Dedifferentiated amniotic fluid mesenchymal stem cell (primary cell): ENCODE results near the gene CTAGE8.
"Not testable (repeated sequence)": the region's sequence is repeated elsewhere in the genome, so short reads cannot be mapped to it uniquely, and the experiment has no call there.

Source experiments
- DNase-seq: peaks from one replicate; pipeline ENCODE4 v3.0.0-alpha.2; 2016; ENCODE audit errors: extremely low spot score

CTAGE8 gene, protein sequence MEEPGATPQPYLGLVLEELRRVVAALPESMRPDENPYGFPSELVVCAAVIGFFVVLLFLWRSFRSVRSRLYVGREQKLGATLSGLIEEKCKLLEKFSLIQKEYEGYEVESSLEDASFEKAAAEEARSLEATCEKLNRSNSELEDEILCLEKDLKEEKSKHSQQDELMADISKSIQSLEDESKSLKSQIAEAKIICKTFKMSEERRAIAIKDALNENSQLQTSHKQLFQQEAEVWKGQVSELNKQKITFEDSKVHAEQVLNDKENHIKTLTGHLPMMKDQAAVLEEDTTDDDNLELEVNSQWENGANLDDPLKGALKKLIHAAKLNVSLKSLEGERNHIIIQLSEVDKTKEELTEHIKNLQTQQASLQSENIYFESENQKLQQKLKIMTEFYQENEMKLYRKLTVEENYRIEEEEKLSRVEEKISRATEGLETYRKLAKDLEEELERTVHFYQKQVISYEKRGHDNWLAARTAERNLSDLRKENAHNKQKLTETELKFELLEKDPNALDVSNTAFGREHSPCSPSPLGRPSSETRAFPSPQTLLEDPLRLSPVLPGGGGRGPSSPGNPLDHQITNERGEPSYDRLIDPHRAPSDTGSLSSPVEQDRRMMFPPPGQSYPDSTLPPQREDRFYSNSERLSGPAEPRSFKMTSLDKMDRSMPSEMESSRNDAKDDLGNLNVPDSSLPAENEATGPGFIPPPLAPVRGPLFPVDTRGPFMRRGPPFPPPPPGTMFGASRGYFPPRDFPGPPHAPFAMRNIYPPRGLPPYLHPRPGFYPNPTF

GRCh38 chr7:144269188-144269587, at the start of gene CTAGE8:
Gene CTAGE8, minus strand, starts transcription at chr7:144269288. Its CDS starts 38 bp downstream, at chr7:144269250.
- not testable (repeated sequence) for DNase-seq

DNA sequence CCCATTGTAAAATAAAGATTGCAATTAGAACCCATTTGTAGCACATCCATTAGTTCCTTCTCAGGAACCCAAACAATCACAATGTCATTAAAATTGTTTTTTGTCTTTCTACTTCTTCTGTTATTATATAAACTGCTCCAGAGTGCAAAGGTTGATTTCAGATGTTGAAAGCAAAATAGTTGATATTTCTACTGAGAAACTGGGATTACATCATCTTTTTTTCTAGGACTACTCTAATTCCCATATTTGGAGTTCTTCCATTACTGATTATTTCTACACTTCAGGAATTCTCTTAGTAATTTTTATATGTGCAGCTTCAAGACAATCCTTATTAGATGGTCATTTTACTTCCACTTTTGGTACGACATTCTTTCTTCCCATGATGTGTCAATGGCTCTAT, 48.4 kb upstream of the CTAGE8 start:
- not testable (repeated sequence) for DNase-seq

GRCh38 chr7:144311872-144312469, 42.9 kb upstream of the CTAGE8 start, which contains the start of gene OR2A1:
Gene OR2A1, plus strand, starts transcription at chr7:144312419. Its CDS starts 5,706 bp downstream, at chr7:144318125.
- DNase-seq = not testable (repeated sequence)

- not testable (repeated sequence) for DNase-seq
These were observed 42.1 kb upstream of the CTAGE8 start for GRCh38 chr7:144311218-144311617.

DNA sequence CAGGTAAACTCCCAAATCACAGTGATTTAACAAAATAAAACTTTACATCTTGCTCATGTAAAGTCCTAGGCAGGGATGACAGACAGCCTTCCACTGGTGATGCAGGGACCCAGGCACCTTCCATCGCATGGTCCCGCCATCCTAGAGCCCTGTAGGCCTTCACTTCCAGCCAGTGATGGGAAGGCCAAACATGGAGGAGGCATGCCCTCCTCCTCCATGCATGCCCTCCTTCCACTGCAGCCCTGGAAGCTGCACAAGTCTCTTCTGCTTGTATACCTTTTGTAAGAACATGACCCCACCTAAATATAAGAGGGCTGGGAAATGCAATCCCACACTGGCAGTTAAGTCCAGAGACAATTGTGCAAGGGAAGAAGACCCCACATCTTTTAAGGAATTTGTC, 40.6 kb upstream of the CTAGE8 start:
- DNase-seq = not testable (repeated sequence)

DNA sequence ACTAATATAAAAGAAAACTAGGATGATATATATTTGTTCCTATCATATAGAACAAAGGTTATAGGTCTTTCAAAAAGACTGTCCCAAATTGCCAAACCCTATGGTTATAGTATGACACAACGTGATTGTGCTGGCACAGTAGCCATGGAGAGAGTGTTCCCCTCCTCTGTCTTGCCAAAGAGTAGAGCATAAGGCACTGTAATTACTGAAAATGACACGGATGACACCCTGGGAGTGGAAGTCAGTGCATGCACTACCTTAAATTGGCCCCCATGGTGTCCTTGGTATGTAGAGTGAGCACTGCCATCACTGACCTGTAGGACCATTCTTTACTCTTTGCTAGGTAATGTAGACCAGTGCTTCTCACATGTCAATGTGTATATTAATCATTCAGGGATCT, 36.1 kb upstream of the CTAGE8 start:
- DNase-seq = not testable (repeated sequence)

DNA sequence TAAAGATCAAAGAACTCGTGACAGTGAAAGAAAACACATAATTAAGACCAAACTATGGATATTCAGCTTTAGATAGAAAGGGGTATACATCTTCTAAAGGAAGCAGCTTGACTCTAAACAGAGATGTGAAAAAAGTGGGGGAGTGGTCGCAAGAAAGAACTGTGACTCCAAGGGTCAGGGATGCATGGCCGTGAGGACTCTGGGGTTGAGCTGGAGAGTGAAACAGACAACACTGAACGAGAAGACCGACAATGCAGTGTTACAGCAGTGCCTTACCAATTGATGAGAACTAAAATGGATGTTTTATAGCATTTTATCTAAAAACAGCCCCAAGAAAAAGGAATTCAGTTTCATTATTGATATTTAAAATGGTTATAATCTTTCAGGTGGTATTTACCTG, 34.5 kb upstream of the CTAGE8 start:
- not testable (repeated sequence) for DNase-seq

DNA sequence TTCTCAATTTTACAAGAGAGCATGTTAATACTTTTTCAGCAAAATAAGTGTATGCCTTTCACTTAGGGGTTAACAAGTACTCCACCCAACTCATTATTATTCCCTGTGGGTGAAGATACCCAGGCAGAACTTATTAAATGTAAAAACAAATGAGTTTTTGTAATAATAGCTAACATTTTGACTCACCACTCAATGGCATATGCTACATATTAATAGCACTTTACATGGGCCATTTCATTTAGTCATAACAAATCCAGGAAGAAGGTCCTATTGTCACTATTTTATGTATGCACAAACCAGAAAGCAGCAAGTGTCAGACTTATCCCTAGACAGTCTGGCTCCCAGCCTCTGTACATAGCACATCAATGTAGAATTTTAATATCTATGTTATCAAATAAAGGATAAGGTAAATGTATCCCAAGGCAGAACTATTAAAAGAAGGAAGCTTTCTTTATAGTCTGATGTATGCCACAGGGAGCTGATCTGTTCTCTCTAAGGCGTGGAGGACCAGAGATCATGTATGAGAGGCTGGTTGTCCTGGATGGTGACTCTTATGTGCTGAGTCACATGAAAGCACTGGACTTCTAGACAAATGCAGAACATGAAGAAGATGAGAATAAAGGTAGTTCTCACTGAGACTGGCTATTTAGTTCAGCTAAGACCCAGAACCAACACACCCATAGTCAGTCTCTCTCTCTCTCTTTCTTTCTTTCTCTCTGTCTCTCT, 33.7 kb upstream of the CTAGE8 start:
- not testable (repeated sequence) for DNase-seq

DNA sequence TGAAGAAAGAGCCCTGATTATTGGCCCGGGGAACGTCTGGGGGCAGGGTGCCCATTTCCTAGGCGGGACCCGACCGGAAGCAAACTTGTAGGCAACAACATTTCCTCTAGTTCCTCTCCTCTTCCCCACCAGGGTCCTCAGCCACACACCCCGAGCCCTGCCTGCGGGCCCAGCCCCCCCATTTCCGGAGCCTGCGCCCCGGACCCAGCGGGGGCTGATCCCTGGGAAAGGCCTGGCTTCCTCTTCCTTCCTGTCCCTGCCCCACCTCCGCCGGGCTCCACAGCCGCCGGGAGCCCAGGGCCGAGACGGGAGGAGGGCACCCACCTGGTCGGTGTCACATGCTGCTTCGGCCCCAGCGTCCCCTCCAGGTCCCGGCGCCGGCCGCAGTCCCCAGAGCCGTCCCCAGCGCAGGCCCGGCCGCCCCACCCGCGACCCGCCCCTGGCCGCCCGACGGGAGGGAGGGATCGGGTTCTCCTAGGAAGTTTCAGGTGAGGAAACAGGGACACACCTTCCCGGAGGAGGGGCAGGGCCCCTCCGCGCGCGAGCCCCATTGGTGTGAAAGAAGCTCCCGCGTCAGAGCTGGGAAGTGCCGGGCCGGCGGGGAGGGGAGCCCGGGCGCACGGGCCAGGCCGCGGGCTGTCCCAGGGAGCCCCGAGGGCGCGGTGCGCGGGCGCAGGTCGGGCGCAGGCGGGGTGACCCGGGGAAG, 24.9 kb upstream of the CTAGE8 start:
- not testable (repeated sequence) for DNase-seq

GRCh38 chr7:144292384-144293161, 23.5 kb upstream of the CTAGE8 start:
- DNase-seq = not testable (repeated sequence)

GRCh38 chr7:144291607-144292006, 22.5 kb upstream of the CTAGE8 start:
- not testable (repeated sequence) for DNase-seq

DNA sequence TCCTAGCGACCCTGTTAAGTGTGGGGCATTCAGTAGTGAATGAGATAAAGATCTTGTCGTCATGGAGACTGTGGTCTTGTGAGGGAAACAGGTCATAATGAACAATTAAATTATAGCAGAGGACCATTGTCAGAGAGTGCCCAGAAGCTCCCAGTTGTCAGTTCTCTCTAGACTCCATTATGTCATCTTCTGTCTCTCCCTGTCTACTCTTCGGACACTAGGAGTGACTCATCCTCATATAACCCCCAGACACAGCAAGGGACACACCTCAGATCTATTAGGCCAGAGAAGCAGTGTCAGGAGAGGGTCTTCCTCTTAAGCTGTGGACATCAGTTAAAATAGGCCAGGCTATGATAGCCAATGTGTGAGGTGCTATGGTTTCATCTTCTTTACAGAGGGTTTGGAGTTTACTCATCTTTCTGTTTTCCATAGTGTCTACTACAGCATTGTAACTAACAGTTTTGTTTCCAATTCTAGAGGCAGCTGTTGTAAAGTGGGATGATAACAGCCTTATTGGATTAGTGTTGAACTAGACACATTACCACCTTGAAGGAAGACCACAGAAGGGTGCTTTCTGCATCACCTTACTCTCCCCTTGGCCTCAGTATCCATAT, 18.2 kb upstream of the CTAGE8 start:
- not testable (repeated sequence) for DNase-seq

DNA sequence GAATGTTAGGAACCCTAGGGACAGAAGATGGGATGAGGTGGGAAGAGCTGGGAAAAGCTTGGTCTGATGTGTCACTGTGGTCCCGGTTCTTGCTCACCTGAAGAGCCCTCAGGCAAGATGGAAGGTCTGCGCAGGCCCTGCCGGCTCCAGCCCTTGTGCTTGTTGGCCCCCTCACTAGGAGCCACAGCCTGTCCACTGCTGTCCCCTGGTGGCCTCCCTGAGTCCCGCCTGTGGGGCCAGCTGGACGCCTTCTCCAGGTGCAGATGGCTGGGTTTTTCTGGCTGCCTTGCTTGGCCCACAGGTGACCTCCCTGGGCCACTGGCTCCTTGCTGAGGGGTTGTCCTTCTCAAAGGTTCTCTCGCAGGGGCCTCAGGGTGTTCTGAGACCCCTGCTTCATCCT, 14.6 kb upstream of the CTAGE8 start:
- DNase-seq = not testable (repeated sequence)

GRCh38 chr7:144282490-144282889, 13.4 kb upstream of the CTAGE8 start:
- not testable (repeated sequence) for DNase-seq

- DNase-seq = not testable (repeated sequence)
These were observed 12.9 kb upstream of the CTAGE8 start for GRCh38 chr7:144281981-144282380.

GRCh38 chr7:144280010-144280409, 10.9 kb upstream of the CTAGE8 start:
- DNase-seq = not testable (repeated sequence)

DNA sequence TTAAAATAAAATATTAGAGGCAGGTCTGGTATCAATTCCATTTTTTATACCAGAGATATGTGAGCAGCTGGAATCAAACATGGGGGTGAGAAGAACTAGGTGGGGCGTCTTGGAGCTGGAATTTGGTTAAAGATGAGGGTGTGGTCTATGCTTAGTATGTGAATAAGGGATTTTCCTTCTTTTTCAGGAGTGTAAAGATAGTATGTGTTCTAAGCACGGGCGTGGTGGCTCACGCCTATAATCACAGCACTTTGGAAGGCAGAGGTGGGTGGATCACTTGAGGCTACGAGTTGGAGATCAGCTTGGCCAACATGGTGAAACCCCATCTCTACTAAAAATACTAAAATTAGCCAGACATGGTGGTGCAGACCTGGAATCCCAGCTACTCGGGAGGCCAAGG, 6.2 kb upstream of the CTAGE8 start:
- not testable (repeated sequence) for DNase-seq

GRCh38 chr7:144264692-144265091, 4.4 kb downstream of the CTAGE8 start, which contains the start of gene OR2A7:
Gene OR2A7, minus strand, starts transcription at chr7:144264792. Its CDS starts 5,164 bp downstream, at chr7:144259628.
- DNase-seq = not testable (repeated sequence)

DNA sequence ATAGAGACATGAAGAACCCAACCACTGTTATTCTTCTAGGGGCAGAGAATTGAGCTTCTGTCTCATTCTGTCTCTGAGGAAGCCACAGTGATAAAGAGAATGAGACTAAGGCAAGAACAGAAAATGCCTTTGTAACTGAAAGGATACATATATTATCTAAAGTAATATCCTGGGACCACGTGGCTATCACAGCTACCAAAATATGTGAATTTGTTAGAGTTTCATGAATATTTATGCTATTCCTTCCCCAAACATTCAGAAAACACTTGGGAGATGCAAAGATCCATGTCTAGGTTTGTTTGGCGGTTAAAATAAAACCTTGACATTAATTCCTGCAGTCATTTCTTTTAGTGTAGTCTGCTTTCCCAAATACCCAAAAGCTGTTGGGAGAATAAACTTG, 7.0 kb downstream of the CTAGE8 start:
- not testable (repeated sequence) for DNase-seq
